HepG2 (cell line): Measurements from ENCODE around the gene CORT. TPM values are rescaled to one million over a fixed set of nuclear protein-coding genes. Genes with fewer than 3 reads are reported as not detected.

Experiments used
- ARHGAP35 ChIP-seq: sonication (generic); formaldehyde crosslinking; IDR thresholded peaks from 2 replicates; pipeline ENCODE4 v1.9.0; 2022; ENCODE audit warnings: mild to moderate bottlenecking, inconsistent platforms, moderate library complexity, missing genetic modification reagents, borderline replicate concordance
- FOXA1 ChIP-seq, 2 experiments: fragments of 450-650 bp in 1 of 2; sonication (generic) in 1 of 2; formaldehyde crosslinking in 1 of 2; IDR thresholded peaks; 2 replicates each; pipeline versions ENCODE4 v1.4.0 to v1.6.1; 2016 to 2020; ENCODE audit warnings: missing genetic modification reagents in 1 of 2
- GABPB1 ChIP-seq: IDR thresholded peaks from 2 replicates; pipeline ENCODE4 v1.6.1; 2016; ENCODE audit warnings: mild to moderate bottlenecking, missing genetic modification reagents, moderate library complexity, missing compliant biosample characterization
- GLMP ChIP-seq: sonication (generic); formaldehyde crosslinking; IDR thresholded peaks from 2 replicates; pipeline ENCODE4 v1.9.0; 2021; ENCODE audit warnings: missing genetic modification reagents, mild to moderate bottlenecking, borderline replicate concordance
- HNF4A ChIP-seq: sonication (generic); formaldehyde crosslinking; IDR thresholded peaks from 2 replicates; pipeline ENCODE4 v1.4.0; 2020; ENCODE audit warnings: missing genetic modification reagents
- MXD4 ChIP-seq: IDR thresholded peaks from 2 replicates; pipeline ENCODE4 v1.6.1; 2016; ENCODE audit warnings: mild to moderate bottlenecking, missing biosample characterization, missing genetic modification reagents
- PCBP1 ChIP-seq: fragments of 200-400 bp; formaldehyde crosslinking; IDR thresholded peaks from 2 replicates; pipeline ENCODE4 v1.6.1; 2017; ENCODE audit warnings: mild to moderate bottlenecking, low read depth, low read length, borderline replicate concordance
- RBFOX2 ChIP-seq: fragments of 200-400 bp; formaldehyde crosslinking; IDR thresholded peaks from 2 replicates; pipeline ENCODE4 v1.6.1; 2017; ENCODE audit warnings: low read depth, mild to moderate bottlenecking, low read length
- RXRB ChIP-seq: IDR thresholded peaks from 2 replicates; pipeline ENCODE4 v1.6.1; 2016; ENCODE audit warnings: borderline replicate concordance, missing genetic modification reagents, missing compliant biosample characterization
- ZBTB43 ChIP-seq: sonication (generic); formaldehyde crosslinking; conservative IDR thresholded peaks from 2 replicates; pipeline ENCODE4 v1.4.0; 2020; ENCODE audit warnings: missing genetic modification reagents
- ZKSCAN5 ChIP-seq: sonication (generic); formaldehyde crosslinking; IDR thresholded peaks from 2 replicates; pipeline ENCODE4 v1.5.1; 2020; ENCODE audit warnings: mild to moderate bottlenecking, missing genetic modification reagents
- ZNF484 ChIP-seq: sonication (generic); formaldehyde crosslinking; IDR thresholded peaks from 2 replicates; pipeline ENCODE4 v1.5.1; 2020; ENCODE audit warnings: mild to moderate bottlenecking, low read depth, missing genetic modification reagents, borderline replicate concordance
- ZNF558 ChIP-seq: sonication (generic); formaldehyde crosslinking; IDR thresholded peaks from 2 replicates; pipeline ENCODE4 v1.9.0; 2022; ENCODE audit warnings: mild to moderate bottlenecking, missing genetic modification reagents, borderline replicate concordance
- ZNF687 ChIP-seq: sonication (generic); formaldehyde crosslinking; IDR thresholded peaks from 2 replicates; pipeline ENCODE4 v1.5.1; 2020; ENCODE audit warnings: mild to moderate bottlenecking, missing genetic modification reagents, moderate library complexity
- ZNF766 ChIP-seq: sonication (generic); formaldehyde crosslinking; IDR thresholded peaks from 2 replicates; pipeline ENCODE4 v1.5.0; 2020; ENCODE audit warnings: missing genetic modification reagents, borderline replicate concordance
- ZNF776 ChIP-seq: sonication (generic); formaldehyde crosslinking; IDR thresholded peaks from 2 replicates; pipeline ENCODE4 v1.4.0; 2020; ENCODE audit warnings: mild to moderate bottlenecking, missing genetic modification reagents
- polyA plus RNA-seq, 8 experiments: library from polyadenylated mRNA; depleted of rRNA in 3 of 8; stranded (reverse) in 7 of 8; unstranded in 1 of 8; fragments of >200 nt; fragmentation: Illumina TruSeq in 4 of 8; extraction: Trizol in 4 of 8; gene quantifications; 2 replicates each; pipeline versions ENCODE4 v1.2.1 to v1.2.3, GENCODE V29; 2011 to 2016; ENCODE audit warnings: low read depth in 4 of 8, missing spikeins in 1 of 8, mixed read lengths in 1 of 8; ENCODE audit not compliant: insufficient read depth in 1 of 8
- total RNA-seq, 5 experiments: library from RNA; depleted of rRNA; stranded (reverse); fragments of >200 nt; fragmentation: Illumina TruSeq; extraction: Trizol; gene quantifications; 2 replicates each; pipeline ENCODE4 v1.2.3, GENCODE V29; 2016; ENCODE audit warnings: low read depth in 1 of 5

Gene CORT
- total and polyA plus RNA-seq, 2 of the 13 experiments (the other 11 are each of a cell fraction or from before 2014, with no cell fraction given) = 0.11 to 0.62 TPM

- TF ChIP-seq RXRB = peak; percentile 70
- TF ChIP-seq RBFOX2 = peak; percentile 85
- TF ChIP-seq ZNF558 = 0 out of 2 replicates have a peak, but pooled peaks have one; percentile 44
- TF ChIP-seq GABPB1 (CRISPR knock-in tag) = peak; percentile 84
- TF ChIP-seq ZNF687 = peak; percentile 77
- peak; percentile 86; the same call in 1 of the 2 replicates for TF ChIP-seq ZNF766
- TF ChIP-seq FOXA1 (IDR thresholded peaks at IDR 0.05) = no peak
- 0 out of 2 replicates have a peak, but pooled peaks have one; percentile 15 for TF ChIP-seq FOXA1 (CRISPR knock-in tag; IDR thresholded peaks at IDR 0.05)
- no peak for TF ChIP-seq GLMP (CRISPR knock-in tag)
- no peak for TF ChIP-seq ZNF484 (CRISPR knock-in tag)
- no peak for TF ChIP-seq ARHGAP35 (CRISPR knock-in tag)
- peak; percentile 56 for TF ChIP-seq HNF4A (CRISPR knock-in tag)
- TF ChIP-seq PCBP1 = peak; percentile 86; the same call in 1 of the 2 replicates
- no peak for TF ChIP-seq ZKSCAN5
- no peak for TF ChIP-seq ZBTB43 (CRISPR knock-in tag)
- TF ChIP-seq ZNF776 = no peak
- TF ChIP-seq MXD4 (CRISPR knock-in tag) = 0 out of 2 replicates have a peak, but pooled peaks have one; percentile 44
Measured at GRCh38 chr1:10474613-10475507, 25.0 kb downstream of the CORT start, which contains the start of gene PEX14 (continued).
